GM19238 (cell line): ENCODE measurements around the gene UBE2E1.

Source experiments
- DNase-seq: peaks from one replicate; pipeline ENCODE4 v3.0.0; 2011; ENCODE audit warnings: low spot score; ENCODE audit not compliant: insufficient read length

Gene UBE2E1

DNA sequence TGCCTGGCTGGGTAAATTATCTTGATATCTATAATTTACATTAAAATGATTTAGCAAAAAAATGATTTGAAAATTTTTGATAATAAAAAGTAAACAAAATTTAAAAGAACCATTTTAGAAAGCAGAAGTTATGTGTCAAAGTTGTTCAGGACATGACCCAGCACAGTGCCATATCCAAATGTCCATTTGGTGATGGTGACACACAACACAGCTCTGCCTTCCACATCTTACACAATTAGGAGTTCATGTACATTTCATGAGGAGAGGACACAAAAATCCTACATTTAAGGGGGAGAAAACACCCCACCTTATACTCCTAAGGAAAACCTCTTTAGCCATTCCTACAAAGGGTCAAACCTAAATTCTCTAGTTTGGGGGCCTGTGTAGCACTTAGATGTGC, 10.7 kb upstream of the UBE2E1 start:
- DNase-seq = no peak

DNA sequence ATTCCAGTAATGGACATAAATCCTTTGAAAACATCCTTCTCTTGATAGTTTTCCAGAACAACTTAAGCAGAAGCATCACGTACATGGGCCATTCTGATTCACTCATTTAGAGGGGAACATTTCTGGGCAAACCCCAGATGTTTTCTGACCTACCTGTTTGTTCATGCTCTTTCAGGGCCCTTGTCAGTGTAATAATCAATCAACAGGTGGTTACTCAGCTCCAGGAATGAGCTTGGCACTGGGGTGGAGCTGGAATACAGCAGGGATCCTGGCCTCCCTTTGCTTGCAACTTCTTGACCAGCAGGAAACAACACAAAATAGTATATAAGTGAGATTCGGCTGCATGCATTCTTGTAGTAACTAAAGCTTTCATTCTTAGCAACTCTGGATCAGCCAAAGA, 9.2 kb upstream of the UBE2E1 start:
- no peak for DNase-seq

DNA sequence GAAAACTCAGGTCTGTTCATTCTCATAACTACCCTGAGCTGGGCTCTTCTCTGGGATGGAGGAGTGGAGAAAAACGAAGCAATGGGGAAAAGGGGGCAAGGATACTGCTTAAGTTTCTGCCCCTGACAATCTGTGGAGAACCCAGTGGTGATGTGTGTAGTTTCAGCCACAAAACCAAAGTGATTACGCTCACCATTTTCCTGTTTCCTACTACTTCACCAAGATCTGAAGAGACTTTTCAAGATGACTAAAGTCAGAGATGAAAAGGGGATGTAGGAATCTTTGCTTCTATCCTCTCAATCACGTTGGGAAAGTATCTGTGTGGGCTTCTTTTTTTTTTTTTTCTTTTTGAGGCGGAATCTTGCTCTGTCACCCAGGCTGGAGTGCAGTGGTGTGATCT, 8.3 kb upstream of the UBE2E1 start:
- no peak for DNase-seq

DNA sequence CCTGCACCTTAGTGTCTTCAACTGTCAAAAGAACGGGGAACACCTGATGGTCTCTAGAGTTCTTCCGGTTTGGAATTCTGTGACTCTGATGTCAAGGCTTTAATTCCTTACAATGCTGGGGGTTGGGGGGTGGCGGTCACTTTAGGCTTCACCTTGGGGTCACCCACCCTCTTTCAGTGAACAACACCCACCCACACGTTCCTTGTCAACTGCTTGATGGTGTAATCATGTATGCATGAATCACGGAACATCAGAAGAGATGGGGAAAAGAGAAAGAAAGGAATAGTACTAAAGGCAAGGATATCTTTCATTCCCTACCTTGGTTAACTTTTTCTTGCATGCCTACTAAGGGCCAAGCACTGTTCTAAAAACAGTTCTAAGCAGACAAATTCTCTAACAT, 7.3 kb upstream of the UBE2E1 start:
- DNase-seq = no peak

DNA sequence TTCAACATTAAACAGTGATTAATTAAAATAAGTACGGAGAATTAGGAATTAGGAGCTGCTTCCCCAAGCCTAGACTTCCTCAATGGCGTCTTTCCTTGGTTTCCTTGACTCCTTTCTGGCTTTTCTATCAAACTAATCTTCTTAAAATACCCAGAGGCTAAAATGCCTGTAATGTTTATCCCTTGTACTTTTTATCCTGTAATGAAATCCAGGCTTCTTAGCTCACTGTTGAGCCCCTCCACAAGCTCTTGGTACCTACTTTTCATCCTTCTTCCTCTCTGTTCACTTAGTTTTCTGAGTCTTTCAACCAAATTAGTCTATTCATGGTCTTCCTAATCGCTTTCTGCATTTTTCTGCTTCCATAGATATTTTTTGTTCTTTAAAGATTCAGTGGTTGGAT, 6.9 kb upstream of the UBE2E1 start:
- no peak for DNase-seq

DNA sequence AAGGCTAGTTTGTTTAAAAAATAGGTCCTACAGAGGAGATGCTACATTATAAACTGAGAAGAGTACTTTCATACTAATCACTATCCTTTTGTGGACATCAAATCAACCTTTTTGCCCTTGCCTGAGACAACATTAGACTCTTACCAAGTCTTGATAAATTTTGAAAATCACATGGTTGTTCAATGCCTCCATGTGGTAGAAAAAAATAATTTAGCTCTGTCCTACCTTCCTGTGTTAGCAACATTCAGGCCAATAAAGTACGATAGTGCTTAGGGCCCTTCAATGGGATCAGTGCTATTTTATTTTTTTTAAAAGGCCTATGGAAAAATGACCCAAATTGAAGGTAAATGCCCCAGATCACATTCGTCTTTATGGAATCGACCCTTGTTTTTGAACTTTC, 5.0 kb upstream of the UBE2E1 start:
- DNase-seq = no peak

DNA sequence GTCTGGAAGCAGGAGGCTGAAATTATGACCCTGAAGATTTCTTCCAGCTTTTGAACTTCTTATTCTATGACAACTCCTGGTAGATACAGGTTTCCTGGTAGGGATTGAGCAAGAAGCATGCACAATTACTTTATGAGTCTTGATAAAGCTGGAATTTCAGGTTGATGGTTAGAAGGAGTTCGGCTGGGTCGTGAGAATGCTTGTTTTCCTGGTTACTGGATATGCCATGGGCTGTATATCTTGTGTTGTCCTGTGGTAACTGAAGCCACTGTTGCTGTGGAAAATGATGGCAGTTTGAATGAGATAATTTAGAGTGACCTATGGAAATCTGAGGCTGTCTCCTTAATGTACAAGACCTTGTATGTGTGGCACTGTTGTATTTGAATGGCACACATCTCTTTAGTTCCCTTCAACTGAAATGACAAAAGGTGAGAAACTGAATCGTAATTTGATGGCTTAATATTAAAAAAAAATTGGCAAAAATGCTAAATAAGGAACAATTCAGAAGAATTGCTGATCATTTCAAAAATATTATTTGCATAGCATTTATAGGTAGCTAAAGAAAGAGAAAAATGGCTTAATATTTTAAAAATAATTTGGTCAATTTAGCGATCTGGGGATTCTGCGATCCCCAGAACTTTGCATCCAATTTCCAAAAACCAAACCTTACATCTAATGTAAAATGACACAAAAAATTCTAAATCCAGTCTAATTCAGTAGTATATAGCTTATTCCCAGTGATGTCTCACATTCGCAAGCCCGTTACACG, 1.1 kb upstream of the UBE2E1 start:
- DNase-seq = no peak

DNA sequence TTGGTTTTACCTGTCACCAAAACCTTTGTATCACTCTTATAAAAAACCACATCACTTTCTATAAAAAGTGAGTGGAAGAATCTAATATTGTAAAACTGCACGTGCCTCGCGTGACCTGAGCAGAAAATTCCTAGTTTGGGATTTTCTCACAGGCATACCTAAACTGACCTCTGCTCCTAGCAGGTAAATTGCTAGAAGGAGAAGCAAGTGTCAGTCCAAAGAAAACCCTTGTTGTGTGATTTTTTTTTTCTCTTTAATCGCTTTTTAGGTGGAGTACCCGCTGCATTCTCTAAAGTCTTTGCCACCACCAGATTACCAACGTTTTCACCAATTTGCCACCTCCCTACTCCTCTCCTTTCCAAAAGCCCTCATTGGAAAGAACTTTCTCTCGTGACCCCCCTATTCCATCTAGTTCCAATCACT, 534 bp upstream of the UBE2E1 start:
- no peak for DNase-seq

DNA sequence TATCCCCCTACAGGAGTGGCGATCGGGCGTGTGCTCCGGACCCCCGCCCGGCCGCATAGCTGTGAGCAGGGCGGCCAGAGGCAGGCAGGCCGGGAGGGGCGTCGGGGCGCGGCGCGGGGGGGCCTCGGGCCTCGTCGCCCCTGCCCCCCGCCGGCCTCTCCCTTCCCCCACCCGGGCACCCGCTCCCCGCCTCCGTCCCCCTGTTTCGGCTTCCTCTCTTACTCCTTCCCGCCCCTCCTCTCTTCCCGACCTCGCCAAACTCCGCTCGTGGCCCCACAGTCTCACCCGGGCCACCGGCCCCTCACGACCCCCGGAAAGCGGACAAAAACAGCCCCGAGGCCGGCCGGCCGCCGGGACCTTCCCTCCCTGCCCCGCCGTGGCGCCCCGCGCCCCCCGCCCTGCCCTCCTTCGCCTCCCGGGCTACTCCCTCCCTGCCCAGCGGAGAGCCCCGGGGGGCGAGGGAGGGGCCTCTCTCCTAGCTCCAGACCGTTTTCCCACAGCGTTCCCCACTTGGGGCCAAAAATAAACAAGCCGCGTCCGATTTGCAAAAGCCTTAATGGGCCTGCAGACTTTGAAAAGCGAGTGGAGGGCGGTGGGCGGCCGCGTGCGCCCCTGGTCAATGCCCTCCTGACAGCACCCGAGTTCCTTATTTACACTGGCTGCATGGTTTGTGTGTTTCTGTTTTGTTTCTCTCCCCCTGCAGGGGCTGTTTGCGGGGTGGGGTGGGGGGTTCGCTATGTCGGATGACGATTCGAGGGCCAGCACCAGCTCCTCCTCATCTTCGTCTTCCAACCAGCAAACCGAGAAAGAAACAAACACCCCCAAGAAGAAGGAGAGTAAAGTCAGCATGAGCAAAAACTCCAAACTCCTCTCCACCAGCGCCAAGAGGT, 1.0 kb downstream of the UBE2E1 start:
- peak; percentile 25 for DNase-seq

DNA sequence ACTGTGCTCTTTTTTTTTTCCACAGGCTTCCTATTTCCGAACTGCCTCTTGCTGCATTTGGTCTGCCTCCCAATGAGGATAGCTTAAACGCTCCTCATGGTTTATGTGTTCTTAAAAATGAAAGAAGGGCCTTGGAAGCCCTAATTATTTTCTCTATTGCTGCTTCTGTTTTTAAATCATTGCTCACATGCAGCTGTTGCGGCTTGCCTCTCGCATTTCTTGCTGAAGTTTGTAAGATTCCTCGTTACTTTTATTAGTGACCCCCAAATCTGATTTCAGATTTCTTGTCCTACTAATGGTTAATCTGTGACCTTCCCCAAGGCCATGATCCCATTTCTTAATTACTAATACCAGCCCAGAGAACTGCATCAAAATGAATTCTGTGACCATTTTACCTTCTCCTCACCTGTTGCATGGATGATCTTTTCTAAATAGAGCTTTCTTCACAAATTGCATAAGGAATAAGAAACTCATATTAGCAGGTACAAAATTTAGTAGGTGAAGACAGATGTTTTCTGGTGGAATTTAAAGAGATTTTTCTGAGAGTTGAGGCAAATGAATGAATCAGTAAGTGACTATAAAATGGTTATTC, 1.8 kb downstream of the UBE2E1 start:
- DNase-seq = no peak

DNA sequence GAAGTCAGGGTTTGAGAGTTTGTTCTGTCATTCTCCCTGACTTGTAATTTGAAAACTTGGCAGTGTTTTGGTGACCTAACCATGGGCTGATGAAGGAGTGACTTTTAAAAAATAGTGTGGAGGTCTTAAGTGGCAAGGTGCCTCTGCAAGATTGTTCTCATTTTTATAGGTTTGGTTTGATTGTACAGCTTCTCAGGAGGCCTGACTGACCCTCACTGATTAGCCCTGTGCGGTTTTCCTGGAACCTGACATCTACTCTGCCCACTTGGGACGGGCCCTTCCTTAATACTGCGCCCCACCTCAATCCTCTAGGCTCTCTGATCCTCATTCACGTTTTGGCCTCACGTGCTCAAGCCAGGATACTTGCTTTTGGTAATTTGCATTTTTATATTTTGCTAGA, 2.8 kb downstream of the UBE2E1 start:
- no peak for DNase-seq

DNA sequence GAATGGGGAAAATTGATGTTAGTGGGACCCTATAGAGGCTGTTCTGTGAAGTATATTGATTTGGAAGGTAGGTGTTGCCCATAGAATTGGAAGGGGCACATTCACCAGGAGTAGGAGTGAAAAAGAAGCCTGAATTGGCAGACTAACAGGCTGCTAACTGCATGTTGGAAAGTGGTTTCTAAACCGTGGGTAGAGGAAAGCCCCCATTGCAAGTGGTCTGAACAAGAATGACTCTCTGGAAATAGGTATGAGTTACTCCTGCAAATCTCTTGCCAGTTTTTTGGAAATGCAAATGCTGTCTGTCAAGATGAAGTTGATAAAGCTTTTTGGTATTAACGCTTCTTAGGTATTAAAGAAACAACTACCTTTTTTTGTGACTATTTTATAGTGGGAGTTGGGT, 3.5 kb downstream of the UBE2E1 start:
- no peak for DNase-seq

DNA sequence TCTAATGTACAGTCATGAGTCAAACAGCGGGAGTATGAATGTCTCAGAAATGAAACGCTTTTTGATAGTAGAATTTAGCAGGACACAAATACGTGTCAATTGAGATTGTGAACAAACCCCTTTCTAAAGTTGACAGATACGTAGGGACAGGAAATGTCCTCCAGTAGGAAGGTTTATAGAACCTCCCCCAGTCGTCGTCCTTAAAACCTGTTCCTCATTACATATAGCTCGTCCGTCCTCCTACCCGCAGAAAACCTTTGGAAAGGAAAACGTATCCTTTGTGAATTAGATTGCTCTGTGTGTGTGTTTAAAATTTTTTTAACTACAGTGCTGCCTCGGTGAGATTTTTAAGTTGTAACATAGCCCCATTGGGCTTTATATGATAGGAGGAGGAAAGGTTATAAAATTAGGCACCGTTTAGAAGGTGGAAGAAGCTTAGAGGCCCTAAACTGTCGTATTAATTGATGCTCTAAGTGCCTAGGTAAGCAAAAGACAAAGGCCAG, 4.1 kb downstream of the UBE2E1 start:
- no peak for DNase-seq

DNA sequence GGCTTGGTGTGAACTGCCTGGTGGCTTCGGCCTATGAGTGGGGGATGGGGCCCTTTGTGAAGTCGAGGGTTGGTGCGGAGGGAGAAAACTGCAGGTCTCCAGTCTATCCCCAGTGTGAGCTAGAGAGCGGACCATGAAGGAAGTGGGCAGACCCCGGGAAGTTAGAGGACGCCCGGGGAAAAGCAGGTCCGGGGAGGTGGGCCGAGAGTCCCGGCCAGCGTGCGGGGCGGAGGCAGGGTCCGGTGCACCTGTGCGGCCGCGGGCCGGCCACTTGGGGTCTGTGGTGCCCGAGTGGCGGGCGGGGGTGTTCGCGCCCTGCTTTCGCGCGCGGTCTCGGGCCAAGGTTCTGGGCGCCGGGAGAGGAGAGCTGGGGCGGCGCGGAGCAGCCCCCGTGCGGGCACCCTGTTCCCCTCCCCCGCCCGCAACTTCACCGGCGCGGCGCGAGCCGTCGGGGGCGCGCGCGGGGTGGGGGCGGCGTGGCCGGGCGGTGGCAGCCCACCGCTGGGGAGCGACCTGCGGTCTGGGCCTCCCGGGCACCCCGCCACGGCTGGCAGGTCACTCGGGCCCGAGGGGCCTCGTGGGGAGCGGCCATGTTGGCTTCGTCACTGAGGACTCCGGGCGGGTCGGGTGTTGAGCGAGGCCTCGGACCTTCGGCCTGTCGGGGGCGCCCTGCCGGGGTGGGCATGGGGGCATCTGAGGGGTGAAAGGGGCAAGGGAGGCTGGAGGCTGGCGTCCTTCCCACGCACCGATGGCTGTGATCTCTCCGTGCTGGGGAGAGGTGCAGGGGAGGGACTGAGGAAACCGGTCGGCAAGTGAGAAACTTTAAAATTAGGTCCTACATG, 4.8 kb downstream of the UBE2E1 start:
- peak; percentile 32 for DNase-seq

DNA sequence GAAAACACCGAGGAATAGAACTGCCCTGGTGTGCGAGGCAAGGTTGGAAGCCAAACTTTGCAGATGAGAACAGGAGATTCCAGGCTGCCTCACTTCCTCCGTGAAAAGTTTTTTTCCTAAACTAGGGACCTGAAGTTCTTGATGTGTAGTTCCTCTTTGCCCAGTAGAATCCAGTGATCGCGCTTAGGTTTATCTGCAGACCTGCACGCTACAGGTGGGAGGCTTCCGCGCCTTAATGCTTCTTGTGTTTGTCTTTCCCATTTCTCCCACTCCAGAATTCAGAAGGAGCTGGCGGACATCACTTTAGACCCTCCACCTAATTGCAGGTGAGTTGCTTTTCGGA, 5.4 kb downstream of the UBE2E1 start:
- DNase-seq = no peak

DNA sequence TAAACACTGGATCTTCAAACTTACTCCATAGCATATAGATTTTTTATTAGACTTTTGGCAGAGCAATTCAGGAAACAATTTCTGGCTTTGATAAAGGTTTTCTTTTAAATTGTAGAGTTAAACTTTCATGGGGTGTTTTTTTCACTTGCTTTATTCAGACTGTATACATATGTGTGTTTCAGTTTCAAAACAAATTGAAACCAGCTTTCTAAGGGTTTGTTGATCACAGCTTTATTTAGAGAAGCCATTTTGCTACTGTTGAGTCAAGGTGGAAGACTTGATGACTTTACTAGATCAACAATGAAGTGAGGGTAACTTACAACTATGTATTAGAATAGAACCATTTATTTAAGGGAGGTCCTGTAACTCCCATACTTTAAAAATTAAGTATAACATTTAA, 6.2 kb downstream of the UBE2E1 start:
- DNase-seq = no peak

DNA sequence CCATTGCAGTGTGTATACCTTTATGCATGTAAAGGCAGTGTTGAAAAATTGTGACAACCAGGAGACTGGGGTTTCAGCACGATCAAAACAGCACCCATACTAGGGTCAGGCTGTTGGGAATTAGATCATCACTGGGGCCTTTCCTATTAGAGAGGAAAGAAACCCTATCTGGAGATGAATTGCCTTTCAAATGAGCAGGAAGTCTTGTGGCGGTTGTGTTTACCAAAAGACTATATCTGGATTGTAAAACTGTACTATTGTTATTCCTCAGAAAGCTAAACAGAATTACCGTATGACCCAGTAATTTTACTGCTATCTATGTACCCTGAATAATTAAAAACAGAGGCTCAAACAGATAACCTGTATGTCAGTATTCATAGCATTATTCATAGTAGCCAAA, 10.1 kb downstream of the UBE2E1 start:
- DNase-seq = no peak

DNA sequence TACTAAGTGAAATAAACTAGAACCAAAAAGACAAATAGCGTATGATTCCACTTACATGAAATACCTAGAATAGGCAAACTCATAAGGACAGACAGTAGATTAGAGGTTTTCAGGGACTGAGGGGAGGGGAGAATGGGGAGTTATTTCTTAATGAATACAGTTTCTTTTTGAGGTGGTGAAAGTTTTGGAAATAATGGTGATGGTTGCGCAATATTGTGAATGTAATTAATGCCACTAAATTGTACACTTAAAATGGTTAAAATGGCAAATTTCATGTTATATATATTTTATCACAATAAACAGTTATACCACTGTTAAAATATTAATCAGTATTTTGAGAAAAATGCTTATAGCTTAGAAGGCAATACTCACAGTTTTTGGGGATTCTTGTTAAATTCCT, 11.0 kb downstream of the UBE2E1 start:
- no peak for DNase-seq

DNA sequence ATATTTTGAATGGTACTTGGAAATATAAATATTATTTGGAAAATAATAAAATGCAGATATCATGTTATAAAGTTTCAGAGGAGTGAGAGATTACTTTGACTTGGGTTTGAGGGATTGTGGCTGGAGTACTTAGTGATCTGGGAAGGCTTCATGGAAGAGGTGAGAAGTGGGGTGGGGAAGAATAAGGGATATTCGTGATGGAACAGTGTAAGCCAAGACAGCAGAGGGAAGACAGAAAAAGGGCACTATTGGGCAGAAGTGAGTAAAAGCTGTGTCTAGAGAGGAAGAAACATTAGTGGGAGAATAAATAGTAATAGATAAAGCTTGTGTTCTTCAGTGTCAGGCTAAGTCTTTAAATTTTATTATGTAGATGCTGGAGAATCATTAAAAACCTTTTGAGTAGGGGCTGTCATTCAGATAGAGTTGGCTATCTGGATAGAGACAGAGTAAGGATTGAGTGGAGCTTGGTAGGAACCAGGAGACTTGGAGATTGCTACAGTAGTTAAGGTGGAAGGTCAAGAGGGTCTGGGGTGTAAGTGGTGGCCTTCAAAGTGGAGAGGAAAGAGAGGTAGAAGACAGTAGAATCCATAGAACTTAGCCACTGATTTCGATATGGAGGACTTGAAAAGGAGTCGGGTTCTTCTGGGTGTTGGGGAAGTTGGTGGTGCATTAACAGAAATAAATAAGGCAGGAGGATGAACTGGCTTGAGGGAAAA, 11.9 kb downstream of the UBE2E1 start:
- no peak for DNase-seq

DNA sequence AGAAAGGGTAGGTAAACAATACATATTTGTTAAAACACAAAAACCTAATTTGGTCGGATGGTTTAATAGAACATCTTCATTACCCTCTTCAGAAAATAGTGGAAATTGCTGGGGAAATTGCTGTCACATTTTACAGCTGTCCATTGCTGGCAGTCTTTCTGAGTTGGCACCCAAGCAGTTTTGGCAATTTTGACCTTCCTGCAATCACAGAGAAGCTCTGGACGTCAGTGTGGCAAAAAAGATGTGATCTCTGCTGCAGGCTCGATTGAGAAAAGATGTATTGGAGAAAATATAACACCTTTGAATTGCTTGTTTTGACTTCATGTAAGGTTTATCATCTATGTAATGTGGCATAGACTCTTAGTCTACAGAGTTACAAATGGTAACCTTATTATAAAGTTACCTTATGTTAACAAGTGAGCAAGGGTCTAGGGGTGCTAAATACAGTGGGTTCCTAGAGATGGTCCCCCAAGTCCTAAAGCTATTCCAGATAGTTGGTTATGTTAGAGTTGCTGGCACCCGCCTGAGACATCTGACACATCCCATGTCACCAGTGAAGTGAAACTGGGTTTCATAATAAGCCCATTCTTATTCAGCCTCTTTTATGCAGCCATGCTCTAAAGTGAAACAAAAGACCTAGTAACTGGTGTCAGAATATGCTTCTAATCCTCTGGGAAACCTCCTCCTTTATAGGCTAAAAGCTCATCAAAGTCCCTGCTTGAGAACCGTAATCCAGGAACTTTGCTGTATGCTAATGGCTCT, 14.0 kb downstream of the UBE2E1 start:
- no peak for DNase-seq
